PFSK-1 (cell line): Measurements from ENCODE around the gene SLC6A12.

ENCODE experiments used
- POLR2AphosphoS5 ChIP-seq: IDR thresholded peaks from 2 replicates; pipeline ENCODE4 v1.6.1; 2012; ENCODE audit warnings: low read depth, mild to moderate bottlenecking, control low read depth, low read length, moderate library complexity
- TAF1 ChIP-seq: IDR thresholded peaks from 2 replicates; pipeline ENCODE4 v1.6.1; 2012; ENCODE audit warnings: low read length, control low read depth, borderline replicate concordance; ENCODE audit not compliant: insufficient read depth
- TF ChIP-seq, protein P1 (sequence below), 2 experiments: IDR thresholded peaks; 2 replicates each; pipeline versions ENCODE4 v1.6.1 to v1.8.0; 2011 to 2012; ENCODE audit warnings: low read depth in 2 of 2, low read length in 2 of 2, control low read depth in 1 of 2, inconsistent platforms in 1 of 2, mild to moderate bottlenecking in 1 of 2, moderate library complexity in 1 of 2; ENCODE audit not compliant: insufficient read depth in 1 of 2

DNA sequence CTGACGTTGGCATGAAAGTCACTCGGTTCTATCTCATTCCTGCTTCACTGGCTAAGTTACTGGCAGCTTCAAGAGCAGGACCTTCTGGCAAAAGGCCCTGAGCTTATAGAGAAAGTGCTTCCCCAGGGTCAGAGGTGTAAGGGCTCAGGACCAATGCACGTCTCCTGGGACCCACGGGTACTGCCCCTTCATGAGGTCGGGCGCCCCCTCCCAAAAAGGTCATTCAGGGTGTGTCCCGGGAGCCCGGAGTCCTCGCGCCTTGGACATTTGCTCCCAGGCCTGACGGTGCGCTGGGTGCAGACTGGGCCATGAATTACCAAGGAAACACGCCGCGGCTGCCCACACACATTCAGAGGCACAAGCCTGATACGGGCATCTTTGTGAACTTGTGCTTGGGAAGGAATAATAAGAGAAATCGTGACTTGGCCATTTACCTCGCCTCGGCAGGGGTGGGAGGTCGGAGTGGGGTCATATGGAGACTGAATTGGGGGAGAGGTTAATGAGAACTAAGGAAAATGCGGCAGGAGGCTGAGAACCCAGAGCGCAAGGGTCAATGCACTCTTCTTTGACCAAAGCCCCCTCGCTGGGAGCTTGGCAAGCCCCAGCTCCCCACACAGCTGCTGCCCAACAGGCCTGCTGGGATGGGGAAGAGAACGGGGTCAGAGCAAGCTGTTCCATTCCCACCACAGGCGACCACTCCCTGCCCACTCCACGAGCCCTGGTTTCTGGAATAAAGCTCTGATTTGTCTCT is 15.7 kb upstream of the SLC6A12 start:
- TF ChIP-seq TAF1 (no peak), POLR2AphosphoS5 (no peak)
- TF ChIP-seq, protein P1, sequence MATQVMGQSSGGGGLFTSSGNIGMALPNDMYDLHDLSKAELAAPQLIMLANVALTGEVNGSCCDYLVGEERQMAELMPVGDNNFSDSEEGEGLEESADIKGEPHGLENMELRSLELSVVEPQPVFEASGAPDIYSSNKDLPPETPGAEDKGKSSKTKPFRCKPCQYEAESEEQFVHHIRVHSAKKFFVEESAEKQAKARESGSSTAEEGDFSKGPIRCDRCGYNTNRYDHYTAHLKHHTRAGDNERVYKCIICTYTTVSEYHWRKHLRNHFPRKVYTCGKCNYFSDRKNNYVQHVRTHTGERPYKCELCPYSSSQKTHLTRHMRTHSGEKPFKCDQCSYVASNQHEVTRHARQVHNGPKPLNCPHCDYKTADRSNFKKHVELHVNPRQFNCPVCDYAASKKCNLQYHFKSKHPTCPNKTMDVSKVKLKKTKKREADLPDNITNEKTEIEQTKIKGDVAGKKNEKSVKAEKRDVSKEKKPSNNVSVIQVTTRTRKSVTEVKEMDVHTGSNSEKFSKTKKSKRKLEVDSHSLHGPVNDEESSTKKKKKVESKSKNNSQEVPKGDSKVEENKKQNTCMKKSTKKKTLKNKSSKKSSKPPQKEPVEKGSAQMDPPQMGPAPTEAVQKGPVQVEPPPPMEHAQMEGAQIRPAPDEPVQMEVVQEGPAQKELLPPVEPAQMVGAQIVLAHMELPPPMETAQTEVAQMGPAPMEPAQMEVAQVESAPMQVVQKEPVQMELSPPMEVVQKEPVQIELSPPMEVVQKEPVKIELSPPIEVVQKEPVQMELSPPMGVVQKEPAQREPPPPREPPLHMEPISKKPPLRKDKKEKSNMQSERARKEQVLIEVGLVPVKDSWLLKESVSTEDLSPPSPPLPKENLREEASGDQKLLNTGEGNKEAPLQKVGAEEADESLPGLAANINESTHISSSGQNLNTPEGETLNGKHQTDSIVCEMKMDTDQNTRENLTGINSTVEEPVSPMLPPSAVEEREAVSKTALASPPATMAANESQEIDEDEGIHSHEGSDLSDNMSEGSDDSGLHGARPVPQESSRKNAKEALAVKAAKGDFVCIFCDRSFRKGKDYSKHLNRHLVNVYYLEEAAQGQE (IDR thresholded peaks at IDR 0.05; ENCODE audit: insufficient read depth in 1 of 2, low read depth in 2 of 2, low read length in 2 of 2), result no peak
